ENCODE measurements around the gene RBM4B. TPM values are rescaled to one million over a fixed set of nuclear protein-coding genes. Genes with fewer than 3 reads are reported as not detected.

The RBM4B gene
- total and polyA plus RNA-seq, 2 of the 4 experiments (the other 2 are of a cell fraction) = 23.1 to 26.7 TPM

DNA sequence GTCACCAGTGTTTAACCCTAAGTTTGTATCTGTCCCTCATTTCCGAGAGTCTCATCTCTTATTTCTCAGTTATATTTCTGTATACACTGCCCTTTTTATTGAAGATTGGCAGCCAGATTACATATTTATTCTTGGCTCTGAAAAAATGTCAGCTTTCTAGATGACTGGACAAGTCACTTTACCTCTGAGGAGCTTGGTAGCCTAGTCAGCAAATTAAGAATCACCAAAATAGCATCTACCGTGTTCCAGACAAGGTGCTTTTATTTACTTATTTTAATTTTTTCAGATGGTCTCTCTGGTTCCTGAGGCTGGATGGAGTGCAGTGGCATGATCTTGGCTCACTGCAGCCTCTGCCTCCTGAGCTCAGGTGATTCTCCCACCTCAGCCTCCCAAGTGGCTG lies 44.7 kb downstream of the RBM4B start:
- H2AK5ac ChIP-seq (ENCODE audit: low read depth, low read length) = no peak overlapping the region
- dilution Hi-C loops (cut with HindIII; ENCODE audit: low sequenced_read_pairs, unreplicated experiment) = no loop called here
- CTCF ChIA-PET = interaction anchor here (0.6 kb wide), 1 partner anchor 149 kb away, joined by 3 read pairs; no protein-coding TSS in a partner anchor

More for the DNA sequence above, 44.7 kb downstream of the RBM4B start:
- Histone ChIP-seq H2AK9ac (replicated peaks; ENCODE audit: low read depth, low read length, poor library complexity) (no peak overlapping the region), H3K27me3 (ENCODE audit: control insufficient read depth, insufficient read depth, low read length) (no peaks in the 10 kb centered on the region), H3K23ac (ENCODE audit: low read depth, low read length) (no peak overlapping the region), H3K9me3 (ENCODE audit: control insufficient read depth, insufficient read depth, low read length) (no peaks in the 10 kb centered on the region), H3K4me2 (ENCODE audit: low read depth, low read length) (no peak overlapping the region), H2BK120ac (ENCODE audit: low read depth, low read length) (no peak overlapping the region), H4K20me1 (ENCODE audit: insufficient read depth, low read length) (peaks cover 74% of the 10 kb centered on the region), H3K4me1 (ENCODE audit: control insufficient read depth, insufficient read depth, low read length) (peaks cover 7% of the 10 kb centered on the region), H3K79me1 (ENCODE audit: low read depth in 1 of 2, low read length in 2 of 2) (peaks cover 11 to 71% of the 10 kb centered on the region in 2 experiments), H4K5ac (ENCODE audit: low read depth, low read length) (no peak overlapping the region), H3K4ac (ENCODE audit: low read depth, low read length) (no peak overlapping the region), H2AFZ (replicated peaks; ENCODE audit: low read length, poor library complexity) (no peak overlapping the region), H4K8ac (ENCODE audit: low read depth in 2 of 2, low read length in 2 of 2) (no peak overlapping the region), H3K14ac (replicated peaks; ENCODE audit: low read depth, low read length) (no peak overlapping the region), H2BK5ac (ENCODE audit: low read depth, low read length, poor library complexity, severe bottlenecking) (no peak overlapping the region), H2BK15ac (ENCODE audit: low read depth, low read length) (no peak overlapping the region), H3K36me3 (ENCODE audit: control insufficient read depth, insufficient read depth, low read length) (peaks cover 24% of the 10 kb centered on the region), H3K9ac (ENCODE audit: low read depth, low read length) (no peak overlapping the region), H3K56ac (ENCODE audit: extremely low read depth, insufficient read depth, low read length) (no peak overlapping the region), H3K4me3 (ENCODE audit: insufficient read depth, low read depth, low read length) (no peak overlapping the region), H2BK20ac (ENCODE audit: low read depth, low read length) (no peak overlapping the region), H3K9me1 (ENCODE audit: insufficient read depth, low read length) (peaks cover 16% of the 10 kb centered on the region), H3K27ac (ENCODE audit: insufficient read depth, low read length) (no peak overlapping the region), H4K91ac (ENCODE audit: insufficient read depth, low read depth, low read length) (no peak overlapping the region), H3K18ac (ENCODE audit: low read depth, low read length) (no peak overlapping the region)
- ATAC-seq (ENCODE audit: low read depth) (no peak), DNase-seq (no peak)
- in situ Hi-C loops (cut with MboI; ENCODE audit: low sequenced_read_pairs) = no loop called here
- TF ChIP-seq BHLHE40 (IDR thresholded peaks at IDR 0.05; ENCODE audit: low read depth, low read length) = no peak
- no CpG with 5 or more reads among the region's 2 CpGs for WGBS, 2 experiments (ENCODE audit: extremely low coverage in 2 of 2, insufficient read length in 1 of 2)
- no TSS peak for BruUV-seq (replicated peaks)
- POLR2A ChIA-PET (ENCODE audit: unreplicated experiment) = no interaction called here
- intact Hi-C loops (cut with micrococcal nuclease) = no loop called here
